NCI-H2196 (cell line): ENCODE measurements around the gene DPM2.

Source experiments
- DNase-seq: peaks from one replicate; lab custom pipeline; 2025; ENCODE audit not compliant: unreplicated experiment; lab: John Stamatoyannopoulos, UW

DPM2 gene, protein sequence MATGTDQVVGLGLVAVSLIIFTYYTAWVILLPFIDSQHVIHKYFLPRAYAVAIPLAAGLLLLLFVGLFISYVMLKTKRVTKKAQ

DNA sequence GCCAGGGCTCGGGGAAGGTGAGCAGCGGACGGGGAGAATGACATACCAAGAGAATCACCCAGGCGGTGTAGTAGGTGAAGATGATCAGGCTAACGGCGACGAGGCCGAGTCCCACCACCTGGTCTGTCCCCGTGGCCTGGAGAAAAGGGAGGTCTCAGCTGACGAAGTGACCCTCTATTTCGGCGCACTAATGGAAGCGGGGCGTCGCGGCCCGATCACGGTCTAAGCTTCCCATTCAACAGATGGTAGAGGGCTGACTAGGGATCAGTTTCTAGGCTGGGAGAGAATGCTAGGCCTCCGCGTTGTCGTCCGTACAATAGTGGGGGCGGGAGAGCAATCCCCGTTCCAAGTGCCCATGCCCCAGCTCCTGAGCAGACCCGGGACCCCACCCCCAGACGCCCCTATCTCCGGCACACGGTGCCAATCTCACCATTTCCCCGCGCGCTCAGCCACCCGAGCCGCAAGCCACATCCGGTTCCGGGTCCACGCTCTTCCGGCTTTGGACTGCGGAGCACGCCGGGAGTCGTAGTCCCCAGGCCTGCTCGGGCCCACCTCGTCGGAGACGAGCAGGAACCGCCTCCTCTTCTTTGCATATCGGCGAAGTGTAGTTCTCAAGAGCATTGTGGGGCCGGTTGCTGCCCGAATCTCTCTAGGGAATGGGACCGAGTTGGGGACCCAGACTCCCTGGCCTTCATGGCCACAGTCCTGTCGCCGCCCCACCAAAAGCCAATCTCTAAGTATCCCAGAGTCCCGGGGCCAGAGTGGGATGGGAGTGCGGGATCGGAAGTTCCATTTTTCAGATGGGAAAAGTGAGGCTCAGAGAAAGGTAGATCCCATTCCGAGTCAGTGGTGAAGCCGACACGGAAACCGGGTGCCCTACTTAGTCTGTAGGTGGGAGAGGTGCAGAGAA lies at the start of gene DPM2:
Gene DPM2 (minus strand): TSS at position 467 of the 910 bp plus-strand sequence. CDS start 34 bp downstream, at position 433.
- peak; percentile 86 for DNase-seq

DNA sequence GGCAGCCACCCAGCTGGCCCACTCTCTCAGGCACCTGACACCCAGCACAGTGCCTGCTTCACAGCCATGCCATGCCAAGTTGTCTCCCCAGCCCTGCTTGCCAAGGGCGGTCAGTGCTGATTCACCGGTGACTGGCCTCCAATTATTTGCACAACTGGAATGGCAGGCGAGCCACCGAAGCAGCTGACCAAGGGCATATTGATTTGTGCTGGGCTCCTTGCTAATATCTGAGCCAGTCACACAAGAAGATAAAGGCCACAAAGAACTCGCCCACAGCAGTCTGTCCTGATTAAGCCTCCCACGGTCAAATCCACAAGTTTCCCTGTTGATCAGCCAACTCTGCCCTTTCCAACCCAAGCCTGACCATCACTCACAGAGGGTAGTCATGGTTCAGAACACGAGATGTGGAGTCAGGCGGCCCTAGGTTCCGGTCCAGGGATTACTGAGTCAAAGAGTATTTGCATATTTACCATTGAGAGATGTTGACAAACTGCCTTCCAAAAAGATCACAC lies 49.5 kb upstream of the DPM2 start:
- no peak for DNase-seq

DNA sequence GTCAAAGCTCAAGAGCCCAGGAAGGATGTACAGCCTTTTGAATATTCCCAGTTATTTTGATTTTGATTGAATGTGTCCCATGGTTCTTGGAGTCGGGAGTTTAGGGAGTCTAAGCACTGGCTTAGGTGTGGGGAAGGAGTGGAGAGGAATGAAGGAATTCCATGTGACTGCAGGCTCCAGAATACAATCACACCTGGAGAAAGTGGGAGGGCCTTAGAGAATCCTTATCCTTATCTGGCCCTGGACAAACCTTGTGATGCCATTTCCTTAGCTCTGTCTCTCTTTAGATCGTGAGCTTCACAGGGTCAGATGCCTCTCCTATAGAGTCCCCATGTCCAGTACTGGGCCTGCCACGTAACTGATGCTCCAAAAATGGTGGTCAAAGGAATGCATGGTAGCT lies 47.4 kb upstream of the DPM2 start:
- DNase-seq = no peak

DNA sequence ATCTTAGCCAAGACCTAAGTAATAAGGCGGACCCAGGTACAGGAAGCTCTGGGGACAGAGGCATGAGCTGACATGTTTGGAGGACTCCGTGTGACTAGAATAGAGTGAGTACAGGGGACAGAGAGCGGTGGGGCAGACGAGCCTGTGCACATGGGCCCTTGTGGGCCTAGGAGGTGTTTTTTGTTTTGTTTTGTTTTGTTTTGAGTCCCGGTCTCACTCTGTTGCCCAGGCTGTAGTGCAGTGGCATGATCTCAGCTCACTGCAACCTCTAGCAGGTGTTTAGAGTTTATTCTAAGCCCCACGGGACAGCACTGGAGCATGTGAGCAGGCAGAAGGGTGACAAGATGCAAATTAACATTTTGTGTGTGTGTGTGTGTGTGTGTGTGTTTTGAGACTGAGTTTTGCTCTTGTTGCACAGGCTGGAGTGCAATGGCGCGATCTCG lies 46.2 kb upstream of the DPM2 start:
- DNase-seq = no peak

DNA sequence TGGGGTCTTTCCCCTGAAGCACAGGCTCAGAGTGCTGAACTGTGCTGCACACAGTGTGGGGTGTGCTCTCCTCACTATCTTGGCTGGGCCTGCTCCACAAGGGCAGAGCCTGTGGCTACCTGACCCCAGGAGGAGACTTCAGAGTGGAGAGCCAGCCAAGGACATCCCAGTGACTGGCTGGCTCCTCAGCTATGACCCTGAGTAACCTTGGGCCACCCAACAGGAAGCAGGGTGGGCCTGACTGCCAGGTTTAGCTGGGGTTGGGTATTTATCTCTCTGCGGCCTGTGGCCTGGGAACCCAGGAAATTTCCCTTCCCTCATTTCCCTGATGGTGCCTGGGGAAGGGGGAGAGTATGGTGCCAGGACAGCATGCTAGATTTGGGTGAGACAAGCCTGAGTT lies 45.3 kb upstream of the DPM2 start:
- DNase-seq = no peak

DNA sequence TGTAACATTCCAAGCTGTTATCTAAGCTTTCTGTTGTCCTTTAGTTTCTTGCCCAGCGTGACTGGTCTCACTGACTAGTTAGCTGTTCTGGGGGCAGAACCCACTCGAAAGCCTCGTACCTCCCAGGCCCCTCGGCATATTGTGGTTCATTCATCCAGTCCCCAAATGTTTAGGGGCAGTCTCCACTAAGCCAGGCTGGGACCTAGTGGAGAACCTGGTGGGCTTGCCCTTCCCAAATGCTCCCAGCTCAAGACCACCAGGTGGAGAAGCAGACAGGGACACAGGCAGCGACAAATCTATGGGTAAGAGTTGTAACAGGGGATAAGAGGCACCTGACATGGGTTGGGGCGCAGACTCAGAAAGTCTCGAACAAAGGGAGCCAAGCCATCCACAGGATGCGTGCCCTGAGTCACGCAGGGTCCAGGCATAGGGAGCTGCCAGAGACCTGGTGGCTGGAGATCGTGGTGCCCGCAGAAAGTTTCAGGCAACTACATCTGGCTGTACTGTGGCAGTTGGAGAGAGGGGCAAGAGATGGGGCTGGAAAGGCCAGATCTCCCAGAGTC lies 44.0 kb upstream of the DPM2 start:
- no peak for DNase-seq

DNA sequence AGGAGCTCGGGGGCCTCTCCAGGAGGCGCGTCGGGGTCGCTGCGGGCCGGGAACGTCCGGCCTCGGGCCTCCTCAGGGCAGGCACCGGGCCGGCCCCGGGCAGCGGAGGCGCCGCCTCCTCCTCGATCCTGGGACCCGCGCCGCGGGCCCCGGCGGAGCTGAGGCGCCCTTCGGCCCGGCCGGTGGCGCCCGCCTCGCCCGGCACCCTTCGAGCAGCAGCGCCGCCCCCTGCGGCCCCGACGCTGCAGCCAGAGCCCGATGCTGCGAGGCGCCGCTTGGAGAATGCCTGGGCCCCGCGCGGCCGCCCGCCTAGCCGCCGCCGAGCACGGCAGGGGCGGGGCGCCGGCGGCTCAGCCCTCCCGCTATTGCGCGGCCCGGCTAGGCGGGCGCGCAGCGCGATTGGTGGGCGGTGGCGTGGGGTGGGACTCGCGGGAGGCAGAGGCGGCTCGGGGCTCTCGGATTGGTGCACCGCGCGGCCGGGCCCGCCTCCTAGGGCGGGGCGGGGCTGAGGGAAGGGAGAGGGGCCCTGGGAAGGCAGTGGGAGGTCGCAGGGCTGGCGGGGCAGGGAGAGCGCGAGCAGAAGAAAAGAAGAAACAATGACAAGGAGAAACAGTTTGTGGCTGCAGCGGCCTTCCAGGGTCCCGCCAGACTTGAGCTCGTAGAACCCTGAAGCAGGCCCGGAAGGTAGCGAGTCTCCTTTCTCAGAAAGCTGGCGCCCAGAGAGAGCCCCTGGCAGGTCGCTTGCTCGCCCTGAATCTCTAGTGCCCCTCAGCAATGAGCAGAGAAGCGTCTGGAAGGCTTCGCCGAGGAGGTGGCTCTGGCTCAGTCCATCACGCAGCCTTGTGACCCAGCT lies 43.3 kb upstream of the DPM2 start, which contains the start of gene EEIG1:
Gene EEIG1 (minus strand): TSS at position 284 of the 853 bp plus-strand sequence. CDS start 852 bp downstream, outside the sequence.
- peak; percentile 95 for DNase-seq

DNA sequence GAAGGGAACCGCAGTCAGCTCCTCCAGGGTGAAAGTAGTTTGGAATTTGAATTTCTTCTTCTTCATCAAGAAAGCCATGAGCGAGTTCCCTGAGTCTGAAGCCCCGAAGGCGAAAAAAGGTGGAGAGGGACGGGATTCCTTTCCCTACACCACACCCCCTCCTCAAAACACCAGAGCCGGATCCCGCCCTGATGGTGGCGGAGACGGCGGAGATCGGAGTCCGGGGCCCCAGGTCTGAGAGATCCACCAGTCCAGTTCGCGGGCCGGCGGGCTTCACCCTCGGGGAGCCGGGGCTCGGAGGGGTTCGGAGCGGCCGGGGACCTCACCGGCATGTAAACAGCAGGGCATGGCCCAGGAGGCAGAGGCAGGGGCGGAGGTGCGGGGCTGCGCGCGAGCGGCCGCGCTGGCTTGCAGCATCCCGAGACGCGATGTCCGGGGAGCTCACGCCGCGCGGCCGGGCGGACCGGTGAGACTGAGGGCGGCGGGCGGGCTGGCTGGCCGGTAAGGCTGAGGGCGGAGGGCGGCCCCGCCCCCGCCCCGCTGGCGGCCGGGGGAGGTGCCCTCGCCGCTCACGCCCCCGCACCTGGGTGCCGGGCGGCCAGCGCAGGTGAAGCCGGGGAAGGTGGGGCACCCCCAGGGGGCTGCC lies 42.5 kb upstream of the DPM2 start:
- DNase-seq = peak; percentile 46

DNA sequence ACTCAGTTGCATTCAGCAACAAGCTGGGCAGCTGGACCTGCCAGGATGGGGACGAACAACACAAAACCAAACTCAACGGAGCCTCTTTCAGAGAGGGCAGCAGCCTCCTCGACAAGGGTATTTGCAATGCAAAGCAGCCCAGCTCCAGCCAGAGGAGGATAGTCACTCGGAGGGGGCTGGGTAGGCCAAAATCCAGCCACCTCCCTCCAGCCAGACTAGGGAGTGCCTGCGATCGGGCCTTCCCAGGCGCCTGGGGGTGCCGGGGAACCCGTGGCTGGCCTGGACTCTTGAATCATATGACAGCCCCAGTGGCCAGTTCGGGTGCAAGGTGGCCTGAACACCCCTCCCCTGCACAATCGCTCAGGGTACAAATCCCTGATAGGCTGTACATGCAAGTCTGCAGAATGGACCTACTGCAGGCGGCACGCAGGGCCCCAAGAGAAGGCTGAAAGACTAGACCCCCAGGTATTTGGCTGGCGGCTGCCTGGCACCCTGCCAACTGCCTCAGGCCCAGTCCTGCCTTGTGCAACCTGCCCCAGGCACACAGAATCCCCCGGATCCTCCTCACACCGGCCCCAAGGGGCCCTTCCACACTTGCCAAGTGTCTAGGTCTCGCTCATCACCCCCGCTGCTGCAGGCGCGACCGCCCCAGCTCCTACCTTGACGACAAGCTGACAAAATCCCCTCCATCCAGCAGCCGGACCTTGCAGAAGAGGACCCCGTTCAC lies 41.8 kb upstream of the DPM2 start:
- peak; percentile 48 for DNase-seq

DNA sequence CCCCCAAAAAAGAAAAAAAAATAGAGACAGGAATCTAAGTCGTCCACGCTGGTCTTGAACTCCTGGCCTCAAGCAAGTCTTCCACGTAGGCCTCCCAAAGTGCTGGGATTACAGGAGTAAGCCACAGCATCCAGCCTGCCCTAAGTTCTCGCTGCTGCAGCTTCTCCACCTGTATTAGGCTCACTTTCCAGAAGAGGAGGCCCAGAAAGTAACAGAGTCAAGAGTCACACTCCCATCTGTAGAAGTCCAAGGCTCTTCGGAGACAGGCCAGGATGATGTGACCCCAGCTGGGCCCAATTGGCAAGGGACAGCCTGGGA lies 41.3 kb upstream of the DPM2 start:
- no peak for DNase-seq

DNA sequence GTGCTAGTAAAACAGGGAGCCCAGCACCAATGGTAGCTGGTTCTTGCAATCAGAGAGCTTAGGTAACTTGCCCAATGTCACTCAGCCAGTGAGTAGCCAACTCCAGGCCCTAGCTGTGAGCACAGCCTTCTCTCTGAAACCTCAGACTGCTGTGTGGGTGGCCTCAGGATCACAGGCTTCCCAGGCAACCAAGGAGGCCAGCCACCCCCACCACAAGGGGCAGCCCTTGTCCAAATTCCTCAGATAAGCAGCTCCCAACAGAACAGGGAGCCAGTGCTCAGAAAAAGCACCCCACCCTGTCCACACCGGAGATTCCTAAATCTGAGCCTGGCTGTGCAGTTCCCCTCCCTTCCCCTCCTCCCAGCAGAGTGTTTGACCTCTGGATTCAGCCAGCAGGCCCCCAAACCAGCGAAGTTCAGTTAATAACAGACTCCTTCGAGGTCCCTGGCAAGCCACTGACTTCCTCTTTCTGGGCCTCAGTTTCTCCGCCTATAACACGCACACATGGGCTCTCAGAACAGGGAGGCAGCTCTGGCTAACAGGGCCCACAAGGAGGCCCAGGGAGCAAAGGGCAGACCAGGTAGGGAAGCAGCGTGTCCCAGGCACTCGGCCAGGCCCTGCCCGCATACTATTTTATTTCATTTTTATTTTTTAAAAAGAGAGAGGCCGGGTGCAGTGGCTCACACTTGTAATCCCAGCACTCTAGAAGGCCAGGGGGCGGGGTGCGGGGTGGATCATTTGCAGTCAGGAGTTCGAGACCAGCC lies 40.4 kb upstream of the DPM2 start:
- DNase-seq = no peak

DNA sequence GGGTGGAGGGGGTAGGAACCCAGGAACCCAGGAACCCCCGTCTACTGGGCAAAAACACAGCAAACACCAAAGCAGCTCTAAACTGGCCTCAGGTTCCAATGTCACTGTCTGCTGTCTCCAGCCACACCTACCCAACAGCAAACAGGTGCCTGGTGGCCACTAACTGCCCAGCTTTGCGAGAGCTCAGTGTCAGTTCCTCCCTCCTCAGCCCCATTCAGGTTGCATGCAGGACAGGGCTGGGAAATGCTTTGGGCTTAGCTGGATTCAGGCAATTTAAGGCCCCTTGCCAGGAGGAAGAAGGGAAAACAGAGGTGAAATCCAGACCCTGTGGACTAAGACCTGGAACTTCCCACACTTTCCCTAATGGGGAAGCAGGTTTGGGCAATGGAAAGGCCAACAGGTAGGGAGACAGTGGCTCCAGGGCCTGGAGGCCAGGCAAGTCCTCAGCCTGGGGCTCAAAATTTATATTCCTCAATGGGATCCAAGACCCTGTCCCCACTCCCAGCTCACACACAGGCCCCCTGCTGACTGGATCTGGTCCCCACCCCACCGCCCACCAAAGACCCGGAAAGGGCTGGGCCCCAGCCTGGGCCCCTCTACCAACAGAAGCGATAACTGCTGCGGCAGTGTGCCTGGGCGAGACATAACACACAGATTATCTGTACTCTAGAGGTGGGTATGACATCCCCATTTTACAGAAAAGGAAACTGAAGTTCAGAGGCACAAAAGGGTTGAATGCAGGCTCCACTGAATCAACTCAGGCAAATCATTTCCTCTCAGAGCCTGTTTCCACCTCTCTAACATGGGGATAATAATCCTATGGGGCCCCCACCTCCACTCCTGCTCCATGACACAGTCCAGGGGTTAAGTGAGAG lies 39.6 kb upstream of the DPM2 start:
- peak; percentile 37 for DNase-seq

DNA sequence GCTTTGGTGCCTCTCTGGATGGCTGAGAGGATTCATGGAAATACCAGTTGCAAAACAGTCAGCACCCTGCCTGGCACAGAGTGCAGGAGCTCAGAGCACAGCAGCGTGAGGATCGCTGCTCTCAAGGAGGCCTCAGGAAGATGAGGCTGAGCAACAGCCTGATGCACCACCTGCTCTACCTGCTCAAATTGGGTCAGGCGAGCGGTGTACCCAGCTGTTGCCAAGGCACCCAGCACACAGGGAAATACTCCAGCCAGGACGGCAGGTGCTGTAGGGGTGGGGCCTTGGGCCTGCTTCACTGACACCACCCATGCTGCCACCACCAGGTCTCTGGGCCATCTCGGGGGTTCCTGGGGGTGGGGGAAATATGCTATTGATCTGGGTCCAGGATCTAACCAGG lies 38.8 kb upstream of the DPM2 start:
- peak; percentile 87 for DNase-seq

DNA sequence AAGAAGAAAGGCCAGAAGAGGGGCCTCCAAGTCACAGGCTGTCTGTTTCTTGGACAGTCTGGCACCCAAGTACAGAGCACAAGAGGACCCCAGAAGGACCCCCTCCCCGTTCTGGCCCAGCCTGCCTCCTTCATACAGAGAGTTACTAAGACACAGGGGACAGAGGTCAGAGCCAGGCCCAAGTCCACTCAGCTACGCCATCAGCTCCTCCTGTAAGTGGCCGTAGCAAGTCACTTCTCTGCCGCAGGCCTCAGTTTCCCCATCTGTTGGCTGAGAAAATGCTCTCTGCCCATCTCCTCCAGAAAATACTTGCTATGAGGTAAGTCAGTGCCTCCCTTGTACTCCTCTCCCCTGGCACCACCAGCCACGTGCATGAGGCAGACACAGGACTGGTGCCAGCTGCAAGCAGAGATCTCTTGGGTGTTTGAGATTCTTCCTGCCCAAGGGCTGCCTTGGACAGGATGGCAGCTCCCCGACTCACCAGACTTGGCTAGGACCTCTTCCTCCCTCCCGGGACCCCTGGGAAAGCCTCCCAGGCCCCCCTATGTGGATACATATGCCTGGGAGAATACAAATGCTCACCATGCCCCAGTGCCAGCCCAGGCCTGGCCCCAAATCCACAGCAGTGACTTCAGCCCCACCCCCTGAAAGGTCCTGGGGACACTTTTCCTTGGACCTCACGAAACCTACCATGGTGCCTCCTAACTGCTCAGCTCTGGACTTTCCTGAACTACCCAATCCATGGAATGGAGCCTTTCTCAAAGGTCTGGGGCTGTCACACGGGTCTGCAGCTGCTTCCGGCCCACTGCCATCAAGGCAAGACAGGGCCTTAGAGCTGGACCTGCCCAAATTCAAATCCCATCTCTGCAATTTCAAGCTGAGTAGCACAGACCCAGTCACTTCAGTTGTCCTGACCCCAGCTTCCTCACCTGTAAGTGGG lies 38.0 kb upstream of the DPM2 start:
- DNase-seq = no peak

DNA sequence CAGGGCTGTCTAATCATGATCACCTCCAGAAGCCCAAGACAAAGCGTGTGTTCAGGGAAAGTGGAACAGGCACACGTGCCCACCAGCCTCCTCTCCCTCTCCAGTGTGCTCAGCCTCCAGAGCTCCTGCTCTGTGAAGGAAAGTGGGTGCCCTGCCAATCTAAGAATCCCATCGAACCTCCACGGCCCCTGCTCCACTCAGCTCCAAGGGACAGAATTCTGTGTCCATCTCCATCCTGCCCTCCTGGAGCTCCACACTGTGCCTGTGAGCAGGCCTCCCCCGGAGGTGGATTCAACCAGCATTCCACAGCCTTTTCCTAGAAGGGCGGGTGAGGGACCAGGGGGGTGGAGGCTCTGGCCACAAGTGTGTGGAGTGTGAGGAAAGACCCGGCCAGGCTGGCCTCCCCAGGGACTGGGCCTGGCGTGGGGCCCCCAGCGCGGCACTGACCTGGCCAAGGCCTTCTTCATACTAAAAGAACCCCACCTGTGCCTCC lies 37.2 kb upstream of the DPM2 start:
- DNase-seq = no peak

DNA sequence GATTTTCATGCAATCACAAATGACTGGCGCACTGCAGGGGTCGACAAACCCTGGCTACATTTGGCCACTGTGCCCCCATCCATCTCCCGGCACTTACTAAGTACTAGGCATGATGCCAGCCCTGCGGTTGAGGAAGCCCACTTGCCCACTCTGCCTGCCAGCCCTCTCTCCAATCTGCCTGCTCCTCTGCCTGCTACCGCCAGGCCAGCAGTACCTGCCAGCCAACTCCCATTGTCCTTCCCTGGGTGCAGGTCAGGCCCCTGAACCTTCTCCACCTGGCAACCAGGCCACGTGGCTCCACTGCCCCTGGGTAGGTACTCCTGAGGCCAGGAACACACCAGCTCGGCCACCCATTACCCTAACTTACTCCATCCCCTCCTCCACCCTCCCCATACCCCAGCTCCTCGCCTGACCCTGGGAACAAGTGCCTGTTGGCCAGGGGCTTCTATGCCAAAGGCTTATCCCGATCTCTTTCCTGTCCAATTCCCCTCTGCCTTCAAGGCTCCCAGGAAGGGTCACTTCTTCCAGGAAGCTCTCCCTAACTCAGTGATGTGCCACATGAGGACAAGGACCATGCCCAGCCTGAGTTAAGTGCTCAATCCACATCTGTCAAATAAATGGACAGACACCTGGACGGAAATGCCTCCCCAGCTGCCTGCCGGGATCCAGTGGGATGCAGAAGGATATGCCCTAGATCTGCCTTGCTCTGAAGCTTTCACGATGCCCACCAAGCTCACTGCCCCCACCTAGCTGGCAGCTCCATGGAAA lies 36.5 kb upstream of the DPM2 start:
- DNase-seq = peak; percentile 50
